Liver (tissue), 9 donors: ENCODE data around the gene BLOC1S3. TPM values are rescaled to one million over a fixed set of nuclear protein-coding genes. Genes with fewer than 3 reads are reported as not detected.

Source experiments
- DNase-seq: peaks from one replicate; pipeline ENCODE4 v3.0.0-alpha.2; 2017; ENCODE audit warnings: low spot score
- H3K27ac ChIP-seq, 2 donors: one replicate each; pipeline ENCODE4 v1.7.0; 2013; ENCODE audit warnings: inconsistent platforms in 2 of 2, low read length in 2 of 2, control low read depth in 1 of 2, low read depth in 1 of 2, mild to moderate bottlenecking in 1 of 2
- H3K27me3 ChIP-seq, 4 donors: one replicate each; pipeline versions ENCODE4 v1.6.1 to v1.7.0; 2013; ENCODE audit warnings: low read length in 3 of 4, inconsistent platforms in 1 of 4, mild to moderate bottlenecking in 1 of 4, moderate library complexity in 1 of 4; ENCODE audit not compliant: control insufficient read depth in 4 of 4, insufficient read depth in 4 of 4
- H3K36me3 ChIP-seq, 4 donors: one replicate each; pipeline versions ENCODE4 v1.6.1 to v1.7.0; 2013; ENCODE audit warnings: low read length in 3 of 4, mild to moderate bottlenecking in 3 of 4, low read depth in 1 of 4, moderate library complexity in 1 of 4; ENCODE audit not compliant: control insufficient read depth in 4 of 4, insufficient read depth in 3 of 4
- H3K4me1 ChIP-seq, 4 donors: one replicate each; pipeline versions ENCODE4 v1.6.1 to v1.7.0; 2013; ENCODE audit warnings: low read length in 3 of 4, mild to moderate bottlenecking in 3 of 4, moderate library complexity in 1 of 4; ENCODE audit not compliant: control insufficient read depth in 4 of 4, insufficient read depth in 4 of 4
- H3K4me3 ChIP-seq, 3 donors: one replicate each; pipeline versions ENCODE4 v1.6.1 to v1.7.0; 2013; ENCODE audit warnings: low read length in 3 of 3, control low read depth in 1 of 3, low read depth in 1 of 3, mild to moderate bottlenecking in 1 of 3
- H3K9ac ChIP-seq, 2 donors: one replicate each; pipeline ENCODE4 v1.7.0; 2013; ENCODE audit warnings: low read length in 2 of 2, mild to moderate bottlenecking in 2 of 2, moderate library complexity in 2 of 2, control low read depth in 1 of 2, low read depth in 1 of 2
- H3K9me3 ChIP-seq, 4 donors: one replicate each; pipeline versions ENCODE4 v1.6.1 to v1.7.0; 2013; ENCODE audit warnings: low read length in 3 of 4; ENCODE audit not compliant: control insufficient read depth in 4 of 4
- ATF3 ChIP-seq: IDR thresholded peaks from 2 replicates; pipeline ENCODE4 v1.6.1; 2016; ENCODE audit warnings: antibody characterized with exemption
- CTCF ChIP-seq: fragments of 150-350 bp; IDR thresholded peaks from 2 replicates; pipeline ENCODE4 v1.5.1; 2017; ENCODE audit warnings: improper control_type of control experiment, low read depth, low read length; ENCODE audit not compliant: missing input control
- EGR1 ChIP-seq, 2 donors: IDR thresholded peaks; 2 replicates each; pipeline ENCODE4 v1.6.1; 2016 to 2018; ENCODE audit warnings: antibody characterized with exemption in 2 of 2, low read depth in 2 of 2
- FOXA1 ChIP-seq: IDR thresholded peaks from 2 replicates; pipeline ENCODE4 v1.6.1; 2016; ENCODE audit warnings: antibody characterized with exemption
- FOXA2 ChIP-seq: IDR thresholded peaks from 2 replicates; pipeline ENCODE4 v1.6.1; 2016; ENCODE audit warnings: antibody characterized with exemption
- GABPA ChIP-seq, 2 donors: IDR thresholded peaks in 1 of 2; conservative IDR thresholded peaks in 1 of 2; 2 replicates each; pipeline ENCODE4 v1.6.1; 2016; ENCODE audit warnings: antibody characterized with exemption in 2 of 2, mild to moderate bottlenecking in 1 of 2, moderate library complexity in 1 of 2
- HNF4A ChIP-seq, 2 donors: conservative IDR thresholded peaks; 2 replicates each; pipeline ENCODE4 v1.6.1; 2016; ENCODE audit warnings: antibody characterized with exemption in 2 of 2, mild to moderate bottlenecking in 2 of 2
- HNF4G ChIP-seq: IDR thresholded peaks from 2 replicates; pipeline ENCODE4 v1.6.1; 2016; ENCODE audit warnings: antibody characterized with exemption
- JUND ChIP-seq, 2 donors: IDR thresholded peaks; 2 replicates each; pipeline ENCODE4 v1.6.1; 2016; ENCODE audit warnings: antibody characterized with exemption in 2 of 2
- MAX ChIP-seq: IDR thresholded peaks from 2 replicates; pipeline ENCODE4 v1.6.1; 2016; ENCODE audit warnings: antibody characterized with exemption
- NR2F2 ChIP-seq: IDR thresholded peaks from 2 replicates; pipeline ENCODE4 v1.6.1; 2016; ENCODE audit warnings: antibody characterized with exemption
- RAD21 ChIP-seq, 2 donors: IDR thresholded peaks; 2 replicates each; pipeline ENCODE4 v1.6.1; 2016; ENCODE audit warnings: antibody characterized with exemption in 2 of 2, mild to moderate bottlenecking in 2 of 2
- REST ChIP-seq: IDR thresholded peaks from 2 replicates; pipeline ENCODE4 v1.6.1; 2016; ENCODE audit warnings: antibody characterized with exemption, mild to moderate bottlenecking
- RXRA ChIP-seq, 2 donors: IDR thresholded peaks; 2 replicates each; pipeline ENCODE4 v1.6.1; 2017 to 2018; ENCODE audit warnings: antibody characterized with exemption in 2 of 2, mild to moderate bottlenecking in 1 of 2
- SP1 ChIP-seq: IDR thresholded peaks from 2 replicates; pipeline ENCODE4 v1.6.1; 2018; ENCODE audit warnings: antibody characterized with exemption, mild to moderate bottlenecking
- TAF1 ChIP-seq: conservative IDR thresholded peaks from 2 replicates; pipeline ENCODE4 v1.6.1; 2016; ENCODE audit warnings: antibody characterized with exemption, mild to moderate bottlenecking
- YY1 ChIP-seq: IDR thresholded peaks from 2 replicates; pipeline ENCODE4 v1.6.1; 2016; ENCODE audit warnings: antibody characterized with exemption, mild to moderate bottlenecking
- ZBTB33 ChIP-seq: IDR thresholded peaks from 2 replicates; pipeline ENCODE4 v1.6.1; 2016; ENCODE audit warnings: antibody characterized with exemption
- WGBS: extraction: QIAGEN DNeasy Blood & Tissue Kit; methylation state at CpG from one replicate; pipeline ENCODE4 v1.1.7; 2013; 5-methylcytosine and 5-hydroxymethylcytosine counted together
- polyA plus RNA-seq, 2 donors: library from polyadenylated mRNA; stranded (reverse) in 1 of 2; unstranded in 1 of 2; fragments of 200-250 nt in 1 of 2; fragments of >200 nt in 1 of 2; fragmentation: Nextera tagmentation in 1 of 2; extraction: Ambion mirVana in 1 of 2; gene quantifications; one replicate each; pipeline versions ENCODE4 v1.2.1 to v1.2.3, GENCODE V29; 2013 to 2015
- total RNA-seq, 2 donors: library from RNA; depleted of rRNA; stranded (reverse); fragments of >200 nt; gene quantifications; one replicate each; pipeline ENCODE4 v1.2.3, GENCODE V29; 2014
- donor health status: healthy.
- donor health status: healthy.
- donor health status: healthy.
- donor health status: healthy.
- donor health status: healthy.

Gene BLOC1S3
- total and polyA plus RNA-seq, 4 donors: 2.7 to 4.6 (median 4.2) TPM

- Histone ChIP-seq H3K27ac (no peak overlapping the region), H3K9me3 (no peaks in the 10 kb centered on the region), H3K4me3 (no peak overlapping the region), H3K9ac (no peak overlapping the region), H3K36me3 (no peaks in the 10 kb centered on the region), H3K27me3 (no peaks in the 10 kb centered on the region), H3K4me1 (peaks cover 0 to 2% (median 1%) of the 10 kb centered on the region in 4 donors)
- 91% methylated on average over 12 of the region's 12 CpGs for WGBS
- DNase-seq: no peak
- TF ChIP-seq YY1 (no peak), FOXA2 (no peak), RAD21 (IDR thresholded peaks at IDR 0.05) (no peak), FOXA1 (no peak), REST (no peak), MAX (no peak), NR2F2 (no peak), ATF3 (no peak), RXRA (IDR thresholded peaks at IDR 0.05) (no peak), TAF1 (no peak), EGR1 (IDR thresholded peaks at IDR 0.05; ENCODE audit: low read depth in 2 of 2) (no peak), GABPA (IDR thresholded peaks at IDR 0.05 in 1 of 2, conservative IDR thresholded peaks at IDR 0.05 in 1 of 2) (no peak), HNF4G (no peak), SP1 (no peak), JUND (IDR thresholded peaks at IDR 0.05) (no peak), HNF4A (conservative IDR thresholded peaks at IDR 0.05) (no peak), CTCF (no peak), ZBTB33 (no peak)
These were observed 27.2 kb downstream of the BLOC1S3 start for GRCh38 chr19:45205810-45206209.
